CD14-positive monocyte (primary cell): ENCODE results near the gene PNPO. TPM values are rescaled to one million over a fixed set of nuclear protein-coding genes. Genes with fewer than 3 reads are reported as not detected.

Experiments used
- DNase-seq, 3 donors: peaks; one replicate each; pipeline ENCODE4 v3.0.0-alpha.2; 2011 to 2022
- H2AFZ ChIP-seq: 2 replicates; pipeline ENCODE4 v1.6.0; 2012; ENCODE audit warnings: mild to moderate bottlenecking, low read depth, low read length, inconsistent platforms; ENCODE audit not compliant: insufficient read depth, poor library complexity, severe bottlenecking
- H3K27ac ChIP-seq, 2 donors: 1 replicate in 1 of 2; 2 replicates in 1 of 2; pipeline ENCODE4 v1.5.1; 2012 to 2013; ENCODE audit warnings: low read length in 2 of 2, control low read depth in 1 of 2, inconsistent platforms in 1 of 2, low read depth in 1 of 2, mild to moderate bottlenecking in 1 of 2
- H3K27me3 ChIP-seq, 2 donors: one replicate each; pipeline versions ENCODE4 v1.6.0 to v1.6.1; 2011 to 2013; ENCODE audit warnings: low read length in 2 of 2; ENCODE audit not compliant: control insufficient read depth in 2 of 2, insufficient read depth in 2 of 2
- H3K36me3 ChIP-seq, 2 donors: replicated peaks in 1 of 2; 1 replicate in 1 of 2; 2 replicates in 1 of 2; pipeline versions ENCODE4 v1.5.1 to v1.6.1; 2012 to 2013; ENCODE audit warnings: low read length in 2 of 2, control low read depth in 1 of 2, inconsistent platforms in 1 of 2, mild to moderate bottlenecking in 1 of 2; ENCODE audit not compliant: insufficient read depth in 2 of 2, control insufficient read depth in 1 of 2
- H3K4me1 ChIP-seq, 2 donors: 1 replicate in 1 of 2; 2 replicates in 1 of 2; pipeline versions ENCODE4 v1.5.1 to v1.6.1; 2012 to 2013; ENCODE audit warnings: low read length in 2 of 2, control low read depth in 1 of 2, inconsistent platforms in 1 of 2, mild to moderate bottlenecking in 1 of 2, moderate library complexity in 1 of 2; ENCODE audit not compliant: insufficient read depth in 2 of 2, control insufficient read depth in 1 of 2
- H3K4me2 ChIP-seq: replicated peaks from 2 replicates; pipeline ENCODE3; 2012; ENCODE audit warnings: low read length, moderate library complexity, mild to moderate bottlenecking; ENCODE audit not compliant: poor library complexity, severe bottlenecking; ENCODE audit errors: extremely low read depth
- H3K4me3 ChIP-seq, 3 experiments: fragments of 200-600 bp in 1 of 3; sonication (generic) in 1 of 3; replicated peaks in 1 of 3; 1 replicate in 2 of 3; 2 replicates in 1 of 3; pipeline ENCODE4 v1.5.1; 2011 to 2013; ENCODE audit warnings: low read length in 3 of 3, mild to moderate bottlenecking in 3 of 3, control low read depth in 2 of 3, low read depth in 2 of 3, inconsistent platforms in 1 of 3, moderate library complexity in 1 of 3
- H3K79me2 ChIP-seq: 2 replicates; pipeline ENCODE4 v1.6.0; 2012; ENCODE audit warnings: mild to moderate bottlenecking, control low read depth, inconsistent platforms, low read length, moderate library complexity; ENCODE audit not compliant: insufficient read depth
- H3K9ac ChIP-seq: 2 replicates; pipeline ENCODE4 v1.6.0; 2017; ENCODE audit warnings: low read length, mild to moderate bottlenecking; ENCODE audit not compliant: insufficient read depth, poor library complexity, severe bottlenecking
- H3K9me3 ChIP-seq, 2 donors: replicated peaks in 1 of 2; 1 replicate in 1 of 2; 2 replicates in 1 of 2; pipeline versions ENCODE4 v1.5.1 to v1.6.1; 2012 to 2013; ENCODE audit warnings: low read length in 2 of 2, control low read depth in 1 of 2; ENCODE audit not compliant: control insufficient read depth in 1 of 2, insufficient read depth in 1 of 2
- H4K20me1 ChIP-seq: 2 replicates; pipeline ENCODE4 v1.6.0; 2012; ENCODE audit warnings: mild to moderate bottlenecking, low read length, control low read depth, moderate library complexity; ENCODE audit not compliant: insufficient read depth
- H3K27ac Mint-ChIP-seq, 7 donors: one replicate each; pipeline ENCODE4 v1.8.0; 2020; ENCODE audit warnings: mild to moderate bottlenecking in 7 of 7, mixed read lengths in 7 of 7, moderate library complexity in 6 of 7, inconsistent platforms in 2 of 7
- H3K27me3 Mint-ChIP-seq, 3 donors: one replicate each; pipeline ENCODE4 v1.8.0; 2021 to 2022; ENCODE audit warnings: low read depth in 3 of 3, mild to moderate bottlenecking in 3 of 3, mixed read lengths in 3 of 3, moderate library complexity in 3 of 3, inconsistent platforms in 1 of 3
- H3K36me3 Mint-ChIP-seq, 2 donors: one replicate each; pipeline ENCODE4 v1.8.0; 2020; ENCODE audit warnings: mixed read lengths in 2 of 2, inconsistent platforms in 1 of 2, mild to moderate bottlenecking in 1 of 2
- H3K4me1 Mint-ChIP-seq: one replicate; pipeline ENCODE4 v1.8.0; 2020; ENCODE audit warnings: mild to moderate bottlenecking, mixed read lengths
- H3K4me3 Mint-ChIP-seq, 2 donors: one replicate each; pipeline ENCODE4 v1.8.0; 2020; ENCODE audit warnings: mild to moderate bottlenecking in 2 of 2, mixed read lengths in 2 of 2, moderate library complexity in 1 of 2
- H3K9me3 Mint-ChIP-seq, 7 donors: one replicate each; pipeline ENCODE4 v1.8.0; 2020 to 2022; ENCODE audit warnings: mixed read lengths in 7 of 7, mild to moderate bottlenecking in 6 of 7, moderate library complexity in 6 of 7, inconsistent platforms in 2 of 7
- CTCF ChIP-seq: fragments of 200-600 bp; IDR thresholded peaks from one replicate; pipeline ENCODE4 v1.8.0; 2022; ENCODE audit warnings: antibody characterized with exemption, mild to moderate bottlenecking
- WGBS: methylation state at CpG from one replicate; pipeline ENCODE4 v1.1.5; 2013; ENCODE audit warnings: missing lambda C conversion rate; ENCODE audit not compliant: insufficient coverage; 5-methylcytosine and 5-hydroxymethylcytosine counted together
- intact Hi-C, 2 donors: fragments of 100-400 bp; cut with micrococcal nuclease; formaldehyde crosslinking; loops; one replicate each; pipeline versions ENCODE4 v1.15.0 to v1.15.1; 2023
- polyA plus RNA-seq, 3 donors: library from polyadenylated mRNA; depleted of rRNA in 1 of 3; unstranded in 2 of 3; stranded (reverse) in 1 of 3; fragments of 300-500 nt in 2 of 3; fragments of >200 nt in 1 of 3; fragmentation: Illumina TruSeq in 2 of 3; gene quantifications; 1 replicate in 2 of 3; 2 replicates in 1 of 3; pipeline ENCODE4 v1.2.3, GENCODE V29; 2012 to 2021

Gene PNPO
- polyA plus RNA-seq, 3 donors: 13.2 to 34.2 (median 29.7) TPM

- DNase-seq: no peak
- Histone ChIP-seq H3K36me3 (no peaks in the 10 kb centered on the region), H3K4me2 (no peak overlapping the region), H3K9me3 (no peaks in the 10 kb centered on the region), H3K27me3 (no peaks in the 10 kb centered on the region), H3K27ac (no peak overlapping the region), H3K79me2 (no peaks in the 10 kb centered on the region), H3K4me3 (no peak overlapping the region), H2AFZ (no peak overlapping the region), H4K20me1 (no peaks in the 10 kb centered on the region), H3K9ac (no peak overlapping the region), H3K4me1 (peaks cover 23 to 27% of the 10 kb centered on the region in 2 donors)
- H3K36me3 Mint-ChIP-seq: peaks cover 0 to 1% of the 10 kb centered on the region in 2 donors
- TF ChIP-seq CTCF: no peak
- 87% methylated on average over 5 of the region's 9 CpGs for WGBS
- peaks cover 2 to 7% (median 4%) of the 10 kb centered on the region in 3 donors for H3K27me3 Mint-ChIP-seq
- no peak overlapping the region for H3K27ac Mint-ChIP-seq
- H3K9me3 Mint-ChIP-seq: no peaks in the 10 kb centered on the region
- peaks cover 21% of the 10 kb centered on the region for H3K4me1 Mint-ChIP-seq
- intact Hi-C loops: no loop called here
- H3K4me3 Mint-ChIP-seq: no peak overlapping the region
Observed at GRCh38 chr17:47996201-47996600, 54.8 kb downstream of the PNPO start.

- no peaks in the 10 kb centered on the region for H4K20me1 ChIP-seq
- H3K9me3 Mint-ChIP-seq: no peaks in the 10 kb centered on the region
- no peaks in the 10 kb centered on the region for H3K9me3 ChIP-seq
Observed at GRCh38 chr17:47997586-47997985, 56.2 kb downstream of the PNPO start.

More at GRCh38 chr17:47997586-47997985, 56.2 kb downstream of the PNPO start:
- H3K4me1 ChIP-seq: peaks cover 37 to 41% of the 10 kb centered on the region in 2 donors
- Mint-ChIP-seq H3K27ac (peak overlapping the region; percentile 54 to 87 (median 78)), H3K4me1 (peaks cover 34% of the 10 kb centered on the region), H3K36me3 (peaks cover 0 to 1% of the 10 kb centered on the region in 2 donors), H3K4me3 (no peak overlapping the region), H3K27me3 (peaks cover 2 to 6% (median 3%) of the 10 kb centered on the region in 3 donors)
- peak in 2 of 3 donors; percentile 21 to 23 for DNase-seq
- no peak overlapping the region for H3K4me2 ChIP-seq
- intact Hi-C loops: no loop called here
- H3K36me3 ChIP-seq: no peaks in the 10 kb centered on the region
- TF ChIP-seq CTCF: no peak
- no peaks in the 10 kb centered on the region for H3K27me3 ChIP-seq
- peak overlapping the region in 1 of 2 donors; percentile 2 for H3K27ac ChIP-seq
- H2AFZ ChIP-seq: no peak overlapping the region
- H3K79me2 ChIP-seq: no peaks in the 10 kb centered on the region
- no peak overlapping the region for H3K4me3 ChIP-seq
- no CpG with 5 or more reads among the region's 7 CpGs for WGBS
- H3K9ac ChIP-seq: no peak overlapping the region
